Activated CD8-positive, alpha-beta memory T cell treated with anti-CD3 and anti-CD28 coated beads, Interleukin-2, amount 50 U/mL, for 48 hours (primary cell): ENCODE results near the gene PPT1.
A peak's percentile ranks its signal among the peaks of the same experiment; 100 is the strongest.

ENCODE experiments used
- DNase-seq: peaks from one replicate; pipeline ENCODE4 v3.0.0-alpha.2; 2020

The PPT1 gene

DNA sequence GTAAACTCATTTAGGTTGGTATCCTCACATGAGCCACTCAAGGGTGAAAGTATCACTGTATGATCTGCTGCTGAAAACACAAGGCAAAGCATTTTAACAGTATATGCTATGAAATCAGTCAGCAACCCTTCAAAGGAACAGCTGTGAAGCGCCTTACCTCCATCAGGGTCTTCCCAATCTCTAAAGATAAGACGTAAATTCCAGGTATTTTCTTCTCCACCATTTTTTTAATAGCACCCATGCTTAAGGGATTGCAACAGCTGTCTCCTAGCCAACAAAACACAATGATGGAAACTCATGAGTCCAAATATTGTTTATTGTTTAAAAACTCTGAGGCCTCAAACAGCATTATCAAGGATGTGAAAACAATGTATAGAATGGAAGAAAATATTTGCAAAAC, 4.8 kb downstream of the PPT1 start:
- DNase-seq: no peak

- DNase-seq: no peak
These were observed 6.2 kb downstream of the PPT1 start for GRCh38 chr1:40090652-40091355.

GRCh38 chr1:40084750-40085149, 12.3 kb downstream of the PPT1 start:
- peak; percentile 67 for DNase-seq

- no peak for DNase-seq
These were observed 15.2 kb downstream of the PPT1 start for GRCh38 chr1:40081871-40082270.

- DNase-seq: no peak
These were observed 17.2 kb downstream of the PPT1 start for GRCh38 chr1:40079774-40080400.

DNA sequence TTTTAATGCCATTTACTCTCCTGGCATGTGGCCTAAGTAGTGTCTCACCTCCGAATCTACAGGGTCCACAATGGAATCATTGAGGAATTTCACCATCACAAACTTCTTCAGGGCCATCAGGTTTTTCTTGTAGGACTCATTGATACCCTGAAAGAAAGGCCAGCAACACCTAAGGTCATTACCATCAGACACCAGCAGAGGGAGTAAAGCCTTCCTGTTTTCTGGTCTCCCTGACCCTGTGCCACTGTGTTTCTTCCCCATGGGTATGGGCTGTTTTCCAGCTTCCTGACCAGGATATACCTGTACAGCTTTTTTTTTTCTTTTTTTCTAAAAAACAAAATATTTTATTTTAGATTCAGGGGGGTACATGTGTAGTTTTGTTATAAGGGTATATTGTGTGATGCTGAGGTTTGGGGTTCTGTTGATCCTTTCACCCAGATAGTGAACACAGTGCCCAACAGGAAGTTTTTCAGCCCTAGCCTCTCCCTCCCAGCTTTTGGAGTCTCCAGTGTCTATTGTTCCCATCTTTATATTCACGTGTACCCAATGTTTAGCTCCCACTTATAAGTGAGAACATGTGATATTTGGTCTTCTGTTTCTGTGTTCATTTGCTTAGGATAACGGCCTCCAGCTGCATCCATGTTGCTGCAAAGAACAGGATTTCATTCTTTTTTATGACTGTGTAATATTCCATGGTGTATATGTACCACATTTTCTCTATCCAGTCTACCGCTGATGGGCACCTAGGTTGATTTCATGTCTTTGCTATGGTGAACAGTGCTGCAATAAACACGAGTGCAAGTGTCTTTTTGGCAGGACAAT, 18.3 kb downstream of the PPT1 start:
- no peak for DNase-seq

GRCh38 chr1:40076895-40077312, 20.1 kb downstream of the PPT1 start:
- peak; percentile 1 for DNase-seq

- no peak for DNase-seq
These were observed 21.8 kb downstream of the PPT1 start for GRCh38 chr1:40075266-40075665.

- DNase-seq: peak; percentile 3
These were observed 24.0 kb downstream of the PPT1 start for GRCh38 chr1:40073062-40073461.

GRCh38 chr1:40072142-40072541, 24.9 kb downstream of the PPT1 start:
- peak; percentile 6 for DNase-seq

DNA sequence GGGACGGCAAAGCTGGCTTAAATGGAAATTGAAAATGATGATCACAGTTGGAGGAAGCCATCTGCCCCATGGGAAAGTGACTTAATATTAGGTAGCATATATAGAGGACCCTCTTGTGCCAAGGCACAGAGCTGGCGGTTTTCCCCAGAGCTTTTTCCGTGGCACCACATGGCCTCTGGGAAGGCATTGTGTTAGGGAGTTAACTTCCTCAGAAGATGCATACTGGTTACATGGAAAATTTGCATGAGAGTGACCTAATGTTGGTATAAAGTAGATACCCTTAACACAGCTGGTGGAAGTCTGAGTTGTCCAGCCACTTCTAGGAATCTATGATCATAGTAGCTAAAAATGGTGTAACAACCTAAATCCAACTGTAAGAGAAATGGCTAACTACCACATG, 29.2 kb downstream of the PPT1 start:
- peak; percentile 43 for DNase-seq

DNA sequence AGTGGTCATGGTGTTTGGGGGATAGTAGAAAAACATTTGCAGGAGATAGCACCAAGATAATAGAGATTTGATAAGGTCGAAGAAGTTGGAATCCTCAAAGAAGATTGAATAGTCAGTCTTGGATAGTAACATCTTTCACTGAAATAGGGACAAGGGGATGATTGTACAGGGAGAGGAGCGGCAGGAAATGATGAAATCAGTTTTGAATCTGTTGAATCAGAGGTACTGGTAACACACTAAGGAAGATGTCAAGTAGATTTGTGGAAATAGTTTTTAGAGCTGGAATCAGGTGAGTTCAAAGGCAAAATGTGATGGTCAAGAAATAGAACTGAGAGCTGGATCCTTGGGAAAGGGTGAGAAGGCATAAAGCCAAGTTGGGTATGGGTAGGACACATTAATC, 30.0 kb downstream of the PPT1 start:
- DNase-seq: peak; percentile 12

DNA sequence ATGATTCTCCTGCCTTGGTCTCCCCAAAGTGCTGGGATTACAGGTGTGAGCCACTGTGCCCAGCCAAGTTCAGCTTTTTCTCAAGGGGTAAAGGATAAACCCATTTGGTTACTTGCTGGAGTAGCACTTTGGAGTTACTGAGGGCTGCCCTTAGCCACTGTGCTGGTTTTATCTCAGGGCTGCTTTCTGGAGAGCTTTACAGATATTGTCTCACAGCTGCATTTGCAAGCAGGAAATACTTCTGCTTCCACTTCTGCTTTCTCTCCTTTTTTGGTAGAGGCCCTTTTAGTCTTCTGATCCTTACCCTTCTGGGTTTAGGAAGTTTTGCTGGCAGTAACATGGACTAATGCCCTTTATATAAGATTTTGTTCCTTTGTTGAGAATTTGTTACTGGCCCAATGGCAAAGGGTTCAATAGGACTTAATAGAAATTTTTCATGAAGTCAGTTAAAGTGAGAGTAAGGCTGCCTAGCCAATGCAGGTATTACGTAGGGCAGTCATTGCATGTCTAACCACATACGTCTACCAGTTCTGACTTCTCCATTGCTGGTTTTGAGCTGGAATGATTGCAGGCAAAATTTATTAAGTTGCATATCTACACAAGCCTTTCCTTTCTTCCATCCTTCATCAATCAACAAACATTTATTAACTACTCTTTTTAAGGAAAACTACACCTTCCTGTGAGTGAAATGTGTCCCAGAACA, 32.1 kb downstream of the PPT1 start:
- DNase-seq: peak; percentile 30

DNA sequence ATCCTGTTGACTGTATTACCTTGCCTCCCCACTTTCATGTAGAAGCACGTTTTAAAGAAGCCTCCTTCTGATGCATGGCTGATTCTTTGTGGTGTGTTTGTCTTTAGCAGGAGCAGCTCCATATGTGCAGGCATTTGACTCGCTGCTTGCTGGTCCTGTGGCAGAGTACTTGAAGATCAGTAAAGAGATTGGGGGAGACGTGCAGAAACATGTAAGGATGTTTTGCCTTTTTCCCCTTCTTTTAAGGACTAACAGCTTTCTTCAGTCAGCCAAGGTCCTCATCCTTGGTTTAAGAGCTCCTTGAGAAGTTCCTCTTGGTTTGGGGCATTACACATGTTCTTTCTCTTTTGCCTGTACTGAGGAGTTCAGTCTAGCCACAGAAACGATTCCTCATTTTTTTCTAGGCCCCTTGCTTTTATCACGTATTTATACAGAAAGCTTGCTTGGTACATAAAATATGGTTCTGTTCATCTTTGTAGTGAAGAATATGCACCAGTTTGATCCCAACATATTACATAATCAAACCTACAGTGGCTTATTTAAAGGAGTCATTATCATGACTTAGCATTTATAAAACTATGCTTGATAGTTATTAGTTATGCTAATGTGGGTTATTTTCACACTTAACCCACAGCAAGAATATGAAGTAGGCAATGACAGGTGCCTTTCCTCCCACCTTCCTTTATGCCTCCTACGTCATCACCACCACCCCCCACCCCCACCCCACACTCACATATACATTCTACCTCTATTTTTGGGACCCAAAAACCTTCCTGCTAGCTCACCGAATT, 36.9 kb downstream of the PPT1 start:
- DNase-seq: peak; percentile 47

DNA sequence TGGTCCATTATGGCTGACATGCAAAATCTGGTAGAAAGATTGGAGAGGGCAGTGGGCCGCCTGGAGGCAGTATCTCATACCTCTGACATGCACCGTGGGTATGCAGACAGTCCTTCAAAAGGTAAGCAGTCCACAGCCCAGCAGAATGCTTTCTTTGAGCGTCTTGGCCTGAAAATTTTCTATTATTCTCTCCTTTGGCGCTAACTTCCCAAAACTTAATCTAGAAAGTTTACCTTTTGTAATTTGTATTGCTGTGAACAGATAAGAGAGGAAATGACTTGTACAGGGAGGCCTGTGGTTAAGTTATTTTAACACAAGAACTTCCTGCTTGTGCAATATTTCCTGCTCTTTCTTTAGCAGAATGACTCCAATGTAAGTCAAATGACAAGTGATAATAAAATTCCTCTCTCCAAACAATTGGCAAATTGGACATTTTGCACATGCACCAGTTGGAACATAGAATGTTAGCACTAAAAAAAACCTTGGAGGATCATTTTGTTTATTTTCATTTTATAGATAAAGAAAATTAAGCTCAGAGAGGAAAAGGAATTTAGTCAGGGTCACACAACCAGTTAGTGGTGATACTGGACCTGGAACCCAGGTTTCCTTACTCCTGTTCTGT, 37.6 kb downstream of the PPT1 start:
- peak; percentile 53 for DNase-seq

DNA sequence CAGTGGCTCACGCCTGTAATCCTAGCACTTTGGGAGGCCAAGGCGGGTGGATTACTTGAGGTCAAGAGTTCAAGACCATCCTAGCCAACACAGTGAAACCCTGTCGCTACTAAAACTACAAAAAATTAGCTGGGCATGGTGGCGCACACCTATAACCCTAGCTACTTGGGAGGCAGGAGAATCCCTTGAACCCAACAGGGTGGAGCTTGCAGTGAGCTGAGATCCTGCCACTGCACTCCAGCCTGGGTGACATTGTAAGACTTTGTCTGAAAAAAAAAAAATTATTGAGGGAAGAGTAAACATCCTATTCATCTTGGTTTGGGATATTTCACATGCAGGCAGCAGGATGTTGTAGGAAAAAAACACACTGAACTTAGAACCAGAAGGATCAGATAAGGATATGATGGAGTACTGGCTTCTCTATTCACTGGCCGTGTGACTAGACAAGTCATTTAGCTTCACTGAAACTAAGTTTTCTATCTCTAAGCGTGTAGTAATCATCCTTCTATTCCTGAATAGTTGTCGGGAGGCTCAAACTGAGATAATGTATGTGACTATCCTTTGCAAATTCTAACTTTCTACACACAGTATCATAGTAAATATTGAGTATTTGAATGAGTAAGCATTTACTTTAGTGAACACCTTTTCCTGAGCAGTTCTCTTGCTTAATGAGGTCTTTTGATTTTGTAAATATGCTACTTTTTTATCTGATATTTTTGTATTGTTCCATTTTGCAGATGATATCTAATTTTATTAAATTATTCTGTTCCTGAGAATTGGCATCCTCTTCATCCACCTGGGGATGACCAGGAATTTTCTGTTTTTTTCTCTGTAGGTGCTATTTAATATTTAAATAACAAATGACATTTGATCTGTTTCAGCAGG, 38.4 kb downstream of the PPT1 start:
- peak; percentile 36 for DNase-seq

GRCh38 chr1:40058097-40058452, 39.0 kb downstream of the PPT1 start:
- no peak for DNase-seq

GRCh38 chr1:40057310-40058030, 39.6 kb downstream of the PPT1 start:
- peak; percentile 10 for DNase-seq

DNA sequence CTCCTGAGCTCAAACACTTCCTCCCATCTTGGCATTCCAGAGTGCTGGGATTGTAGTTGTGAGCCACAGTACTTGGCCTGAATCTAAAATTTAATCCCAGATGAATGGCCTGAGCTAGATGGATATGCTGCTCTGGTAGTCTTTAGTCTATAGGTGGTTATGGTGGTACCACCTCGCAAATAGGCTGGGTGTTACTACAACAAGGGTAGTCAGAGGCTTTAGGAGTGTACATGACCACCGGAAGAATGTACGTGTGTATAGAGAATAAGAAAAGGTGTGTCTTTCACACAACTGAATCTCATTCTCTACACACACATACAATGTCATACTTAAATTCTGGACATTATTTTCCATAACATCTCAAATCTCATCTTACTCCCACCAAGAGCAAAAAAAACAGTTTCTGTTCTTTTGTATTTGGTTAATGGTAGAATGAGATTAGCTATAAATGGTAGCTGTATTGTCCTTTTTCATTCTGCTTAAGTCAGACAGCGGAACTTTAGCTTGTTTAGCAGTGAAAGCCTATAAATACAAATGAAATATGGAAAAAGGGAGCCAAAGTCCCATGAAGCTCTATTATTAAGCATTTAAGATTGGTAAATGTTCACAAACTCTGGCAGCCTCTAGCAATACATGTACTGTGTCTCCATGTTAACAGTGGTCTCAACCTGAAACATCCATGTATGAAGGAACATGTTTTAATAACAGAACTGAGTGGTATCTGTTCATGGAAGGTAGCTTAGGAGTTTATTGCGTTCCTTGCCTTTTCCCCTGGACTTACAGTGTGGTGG, 40.3 kb downstream of the PPT1 start:
- DNase-seq: no peak
